ENCODE measurements around the gene MSX2.

MSX2 gene

GRCh38 chr5:174750711-174751110 lies 26.3 kb downstream of the MSX2 start (continued):
- no peak for TF ChIP-seq ZNF202 (tag by site-specific recombination; IDR thresholded peaks at IDR 0.05; ENCODE audit: borderline replicate concordance)
- TF ChIP-seq, protein P1, sequence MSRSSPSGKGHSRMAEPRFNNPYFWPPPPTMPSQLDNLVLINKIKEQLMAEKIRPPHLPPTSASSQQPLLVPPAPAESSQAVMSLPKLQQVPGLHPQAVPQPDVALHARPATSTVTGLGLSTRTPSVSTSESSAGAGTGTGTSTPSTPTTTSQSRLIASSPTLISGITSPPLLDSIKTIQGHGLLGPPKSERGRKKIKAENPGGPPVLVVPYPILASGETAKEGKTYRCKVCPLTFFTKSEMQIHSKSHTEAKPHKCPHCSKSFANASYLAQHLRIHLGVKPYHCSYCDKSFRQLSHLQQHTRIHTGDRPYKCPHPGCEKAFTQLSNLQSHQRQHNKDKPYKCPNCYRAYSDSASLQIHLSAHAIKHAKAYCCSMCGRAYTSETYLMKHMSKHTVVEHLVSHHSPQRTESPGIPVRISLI (tag by site-specific recombination; IDR thresholded peaks at IDR 0.05), result peak; percentile 91
- 0 out of 2 replicates have a peak, but pooled peaks have one; percentile 13 for TF ChIP-seq ZNF24 (tag by site-specific recombination; IDR thresholded peaks at IDR 0.05)

- Histone ChIP-seq H3K4me1 (ENCODE audit: control insufficient read depth, insufficient read depth, low read length) (no peaks in the 10 kb centered on the region), H3K9me3 (ENCODE audit: control insufficient read depth, insufficient read depth, low read depth, low read length) (no peaks in the 10 kb centered on the region), H3K4me3 (ENCODE audit: low read depth, low read length) (peak overlapping the region; percentile 54), H3K27ac (ENCODE audit: extremely low read depth, low read depth, low read length) (peak overlapping the region; percentile 84), H3K36me3 (ENCODE audit: control insufficient read depth in 2 of 2, insufficient read depth in 1 of 2, low read length in 2 of 2) (no peaks in the 10 kb centered on the region)
- CTCF ChIA-PET, result interaction anchor here (0.6 to 1.8 kb wide), 4 partner anchors 41 to 1907 kb away, joined by 3 to 8 read pairs (median 4); no protein-coding TSS in a partner anchor
- POLR2A ChIA-PET, result interaction anchor here (0.6 to 1.7 kb wide), 6 partner anchors 15 to 416 kb away, joined by 3 to 6 read pairs (median 4); no protein-coding TSS in a partner anchor
- TF ChIP-seq ZNF16 (tag by site-specific recombination; IDR thresholded peaks at IDR 0.05; ENCODE audit: low read depth), result no peak
- TF ChIP-seq ZNF132 (tag by site-specific recombination; IDR thresholded peaks at IDR 0.05; ENCODE audit: borderline replicate concordance), result no peak
- TF ChIP-seq ZNF785 (tag by site-specific recombination; IDR thresholded peaks at IDR 0.05), result no peak
- no peak for TF ChIP-seq ZNF768 (tag by site-specific recombination; IDR thresholded peaks at IDR 0.05)
- no peak for TF ChIP-seq AEBP2 (tag by site-specific recombination; IDR thresholded peaks at IDR 0.05; ENCODE audit: borderline replicate concordance)
- no peak for TF ChIP-seq ZBTB6 (tag by site-specific recombination; IDR thresholded peaks at IDR 0.05)
- peak; percentile 22; the same call in 1 of the 2 replicates for TF ChIP-seq ZNF629 (tag by site-specific recombination; IDR thresholded peaks at IDR 0.05)
- TF ChIP-seq KLF7 (tag by site-specific recombination; IDR thresholded peaks at IDR 0.05; ENCODE audit: borderline replicate concordance), result no peak
- 0 out of 2 replicates have a peak, but pooled peaks have one; percentile 20 for TF ChIP-seq TSHZ1 (tag by site-specific recombination; IDR thresholded peaks at IDR 0.05; ENCODE audit: borderline replicate concordance)
- no peak for TF ChIP-seq ZNF677 (tag by site-specific recombination; IDR thresholded peaks at IDR 0.05)
- TF ChIP-seq SETDB1 (IDR thresholded peaks at IDR 0.05; ENCODE audit: insufficient read length, low read length), result no peak
- no peak for TF ChIP-seq GFI1B (tag by site-specific recombination; IDR thresholded peaks at IDR 0.05)
- TF ChIP-seq SP7 (tag by site-specific recombination; IDR thresholded peaks at IDR 0.05), result peak; percentile 39; the same call in 1 of the 2 replicates
- TF ChIP-seq GLI4 (tag by site-specific recombination; IDR thresholded peaks at IDR 0.05), result no peak
- no peak; the same call in 1 of the 2 replicates for TF ChIP-seq ZNF600 (tag by site-specific recombination; IDR thresholded peaks at IDR 0.05)
- TF ChIP-seq ZNF157 (tag by site-specific recombination; IDR thresholded peaks at IDR 0.05), result no peak
- no peak for TF ChIP-seq ELK4 (IDR thresholded peaks at IDR 0.05; ENCODE audit: borderline replicate concordance, low read depth, low read length)
- TF ChIP-seq ZNF416 (tag by site-specific recombination; IDR thresholded peaks at IDR 0.05), result no peak
Observed at GRCh38 chr5:174751154-174752000, 27.0 kb downstream of the MSX2 start.

All from HEK293 (cell line).